ENCODE data around the gene BAD.

The BAD gene

DNA sequence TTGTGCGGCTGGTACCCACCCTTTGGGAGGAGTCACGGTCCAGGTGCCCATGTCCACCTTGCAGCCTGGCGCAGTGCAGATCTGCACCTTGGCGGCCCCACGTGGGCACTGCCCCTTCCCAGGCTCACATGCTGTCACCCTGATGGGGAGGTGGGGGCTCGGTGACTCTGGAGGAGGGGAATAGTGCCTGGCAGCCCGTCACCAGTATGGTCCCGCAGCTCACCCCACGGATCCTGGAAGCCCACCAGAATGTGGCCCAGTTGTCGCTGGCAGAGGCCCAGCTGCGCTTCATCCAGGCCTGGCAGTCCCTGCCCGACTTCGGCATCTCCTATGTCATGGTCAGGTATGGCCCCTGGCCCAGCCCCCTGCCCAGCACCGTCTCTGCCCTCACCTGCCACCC lies 63.7 kb downstream of the BAD start:
- no peak overlapping the region for H3K27ac ChIP-seq
- TF ChIP-seq ZFX (IDR thresholded peaks at IDR 0.05): no peak
- TF ChIP-seq, protein P1, sequence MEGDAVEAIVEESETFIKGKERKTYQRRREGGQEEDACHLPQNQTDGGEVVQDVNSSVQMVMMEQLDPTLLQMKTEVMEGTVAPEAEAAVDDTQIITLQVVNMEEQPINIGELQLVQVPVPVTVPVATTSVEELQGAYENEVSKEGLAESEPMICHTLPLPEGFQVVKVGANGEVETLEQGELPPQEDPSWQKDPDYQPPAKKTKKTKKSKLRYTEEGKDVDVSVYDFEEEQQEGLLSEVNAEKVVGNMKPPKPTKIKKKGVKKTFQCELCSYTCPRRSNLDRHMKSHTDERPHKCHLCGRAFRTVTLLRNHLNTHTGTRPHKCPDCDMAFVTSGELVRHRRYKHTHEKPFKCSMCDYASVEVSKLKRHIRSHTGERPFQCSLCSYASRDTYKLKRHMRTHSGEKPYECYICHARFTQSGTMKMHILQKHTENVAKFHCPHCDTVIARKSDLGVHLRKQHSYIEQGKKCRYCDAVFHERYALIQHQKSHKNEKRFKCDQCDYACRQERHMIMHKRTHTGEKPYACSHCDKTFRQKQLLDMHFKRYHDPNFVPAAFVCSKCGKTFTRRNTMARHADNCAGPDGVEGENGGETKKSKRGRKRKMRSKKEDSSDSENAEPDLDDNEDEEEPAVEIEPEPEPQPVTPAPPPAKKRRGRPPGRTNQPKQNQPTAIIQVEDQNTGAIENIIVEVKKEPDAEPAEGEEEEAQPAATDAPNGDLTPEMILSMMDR (conservative IDR thresholded peaks at IDR 0.05): no peak

- TF ChIP-seq, protein P1 (conservative IDR thresholded peaks at IDR 0.05): no peak
- no peak for TF ChIP-seq ZFX (IDR thresholded peaks at IDR 0.05)
- H3K27ac ChIP-seq: no peak overlapping the region
Observed at GRCh38 chr11:64220271-64220670, 64.2 kb downstream of the BAD start.
